ENCODE results near the gene KCNQ5. TPM values are rescaled to one million over a fixed set of nuclear protein-coding genes. Genes with fewer than 3 reads are reported as not detected.
"Not testable (repeated sequence)": the region's sequence is repeated elsewhere in the genome, so short reads cannot be mapped to it uniquely, and the experiment has no call there.

Gene KCNQ5
- polyA plus RNA-seq, 4 donors = 0.24 to 0.41 (median 0.32) TPM

DNA sequence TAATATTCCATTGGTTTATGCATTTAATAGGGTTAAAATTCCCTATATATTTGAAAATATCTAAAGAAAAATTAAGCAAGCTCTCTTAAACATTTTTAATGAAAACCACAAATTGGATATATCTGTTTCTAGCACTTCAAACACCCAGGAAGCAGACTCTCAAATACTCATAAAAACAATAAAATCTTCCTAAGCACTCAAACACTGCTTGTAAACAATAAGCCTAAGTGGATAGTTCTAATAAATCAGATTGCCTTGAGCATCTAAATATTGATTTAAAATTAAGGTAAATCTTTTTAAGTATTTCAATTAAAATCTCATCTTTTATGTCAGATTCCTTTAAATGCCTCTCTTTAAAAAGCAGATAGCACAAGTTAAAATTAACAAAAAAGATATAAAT is 254.4 kb downstream of the KCNQ5 start:
- no peak for DNase-seq (ENCODE audit: low read depth in 4 of 4, low spot score in 3 of 4)

- no peak for DNase-seq (ENCODE audit: low read depth in 4 of 4, low spot score in 3 of 4)
Measured at GRCh38 chr6:72886170-72886569, 264.3 kb downstream of the KCNQ5 start.

DNA sequence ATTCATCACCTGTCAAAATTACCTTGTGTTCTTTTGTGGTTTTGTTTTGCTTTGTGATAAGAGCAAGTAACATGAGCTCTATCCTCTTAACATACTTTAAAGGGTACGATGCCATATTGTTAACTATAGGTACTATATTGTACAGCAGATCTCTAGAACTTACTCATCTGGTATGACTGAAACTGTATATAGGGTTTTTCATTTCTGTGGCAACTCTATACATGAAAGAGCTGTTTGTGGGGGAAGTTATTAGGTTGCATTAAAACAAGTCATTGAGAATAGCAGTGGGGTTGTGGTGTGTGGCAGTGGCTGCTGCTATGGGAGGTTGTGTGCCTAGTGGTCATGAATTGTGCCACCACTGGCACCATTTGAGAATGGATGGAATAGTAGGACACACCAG is 268.4 kb downstream of the KCNQ5 start:
- no peak for DNase-seq (ENCODE audit: low read depth in 4 of 4, low spot score in 3 of 4)

DNA sequence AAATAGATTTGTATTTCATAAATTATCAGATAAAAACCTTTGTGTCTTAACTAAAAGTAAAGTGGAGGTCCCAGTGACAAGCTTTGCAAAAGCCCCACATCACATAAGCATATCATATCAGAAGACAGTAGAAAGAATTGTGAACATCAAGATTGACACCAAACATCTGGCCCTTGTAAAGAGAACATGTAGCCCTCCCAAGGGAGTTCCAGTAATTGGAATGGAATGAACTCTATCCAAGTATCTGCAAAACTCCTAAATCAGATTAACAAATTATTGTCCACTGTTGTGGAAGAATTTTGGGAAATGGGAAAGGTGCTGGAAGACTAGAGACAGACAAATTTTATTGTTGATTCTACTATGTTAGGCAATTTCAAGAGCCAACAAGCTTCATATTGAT is 268.8 kb downstream of the KCNQ5 start:
- no peak for DNase-seq (ENCODE audit: low read depth in 4 of 4, low spot score in 3 of 4)

DNA sequence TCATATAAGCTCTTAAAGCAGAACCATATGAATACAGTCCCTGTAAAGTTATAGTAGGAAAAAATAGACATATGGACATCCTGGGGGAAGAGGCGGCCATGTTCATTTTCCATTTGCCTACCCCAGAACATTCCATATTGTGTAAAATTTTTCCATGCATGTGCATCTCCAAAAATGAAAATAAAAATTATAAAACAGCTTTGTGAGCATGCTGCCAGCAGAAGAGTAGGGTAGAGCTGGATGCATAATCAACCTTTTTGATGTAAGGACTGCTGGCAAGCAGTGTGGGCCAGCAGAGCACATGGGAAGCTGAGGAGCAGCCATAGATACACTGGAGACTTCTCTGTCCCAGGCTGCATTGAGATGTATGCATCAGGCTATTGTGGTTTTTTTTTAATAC is 271.0 kb downstream of the KCNQ5 start:
- no peak for DNase-seq (ENCODE audit: low read depth in 4 of 4, low spot score in 3 of 4)

GRCh38 chr6:72894091-72894490 is 272.2 kb downstream of the KCNQ5 start:
- DNase-seq (ENCODE audit: low read depth in 4 of 4, low spot score in 3 of 4) = no peak

GRCh38 chr6:72898313-72898712 is 276.4 kb downstream of the KCNQ5 start:
- DNase-seq (ENCODE audit: low read depth in 4 of 4, low spot score in 3 of 4) = not testable (repeated sequence)

GRCh38 chr6:72905705-72906478 is 284.0 kb downstream of the KCNQ5 start:
- no peak for DNase-seq (ENCODE audit: low read depth in 4 of 4, low spot score in 3 of 4)

DNA sequence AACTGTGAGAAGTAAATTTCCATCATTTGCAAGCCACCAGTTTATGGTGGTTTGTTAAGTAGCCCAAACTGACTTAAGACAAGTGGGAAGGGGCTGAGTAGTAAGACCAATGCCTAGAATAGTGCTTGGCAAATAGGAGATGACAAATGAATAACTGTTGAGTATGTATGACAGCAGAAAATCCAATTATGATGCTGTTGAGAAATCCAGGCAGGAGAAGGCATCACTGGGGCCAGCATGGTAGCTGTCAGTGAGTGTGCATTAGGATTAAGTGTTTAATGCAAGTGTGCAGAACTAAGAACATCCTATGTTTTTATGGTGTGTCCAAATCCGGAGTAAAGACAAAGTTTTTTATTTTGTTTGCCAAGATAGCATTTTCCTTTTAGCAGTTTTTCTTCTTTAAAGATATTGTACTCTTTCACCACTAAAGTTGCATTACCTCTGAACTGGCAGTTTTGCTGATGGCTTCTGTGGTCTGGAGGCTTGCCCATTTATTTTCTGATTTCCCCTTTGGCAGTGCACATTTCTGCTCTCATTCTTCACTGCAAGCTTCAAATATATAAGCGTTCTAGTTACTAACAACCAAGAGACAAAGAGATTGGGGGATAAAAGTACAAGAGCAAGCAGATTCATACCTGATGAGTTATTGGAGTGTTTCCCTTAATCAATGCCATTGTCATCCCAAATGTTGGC is 289.7 kb downstream of the KCNQ5 start:
- DNase-seq (ENCODE audit: low read depth in 4 of 4, low spot score in 3 of 4) = no peak

DNA sequence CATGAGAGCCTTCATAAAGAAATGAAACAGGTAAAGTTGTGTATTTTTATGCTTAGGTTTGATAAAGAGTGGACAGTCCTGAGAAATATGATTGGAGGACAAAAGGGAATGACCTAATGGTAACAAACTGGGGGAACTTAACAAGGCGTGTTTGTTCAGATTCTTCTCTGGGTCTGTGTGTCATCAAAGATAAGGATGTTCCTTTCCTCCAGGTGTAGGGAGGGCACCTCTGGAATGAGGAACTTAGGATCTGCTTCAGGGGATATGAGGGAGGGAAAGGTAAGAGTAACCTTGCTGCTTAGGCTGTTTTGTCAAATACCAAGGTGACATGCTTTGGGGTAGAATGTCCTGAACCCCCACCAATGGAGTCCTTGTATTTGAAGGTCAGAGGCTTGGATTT is 291.9 kb downstream of the KCNQ5 start:
- no peak for DNase-seq (ENCODE audit: low read depth in 4 of 4, low spot score in 3 of 4)

DNA sequence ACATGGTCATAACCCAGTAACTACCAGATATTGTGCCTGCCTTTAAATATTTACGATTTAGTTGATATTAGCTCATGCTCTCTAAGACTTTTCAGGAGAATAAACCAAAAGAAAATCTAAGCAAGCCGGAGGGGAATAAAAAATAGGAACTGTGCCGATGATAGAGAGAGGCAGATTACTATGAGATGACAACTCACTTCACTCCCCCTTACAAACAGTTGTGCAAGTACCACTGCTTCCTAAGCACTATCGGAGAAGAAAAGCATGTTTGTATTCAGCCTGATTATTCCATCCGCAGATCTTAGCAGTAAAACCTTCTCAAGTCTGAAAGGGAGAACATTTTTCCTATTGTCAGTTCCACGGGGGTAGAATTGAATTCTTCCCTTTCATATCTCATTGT is 294.4 kb downstream of the KCNQ5 start:
- no peak for DNase-seq (ENCODE audit: low read depth in 4 of 4, low spot score in 3 of 4)

DNA sequence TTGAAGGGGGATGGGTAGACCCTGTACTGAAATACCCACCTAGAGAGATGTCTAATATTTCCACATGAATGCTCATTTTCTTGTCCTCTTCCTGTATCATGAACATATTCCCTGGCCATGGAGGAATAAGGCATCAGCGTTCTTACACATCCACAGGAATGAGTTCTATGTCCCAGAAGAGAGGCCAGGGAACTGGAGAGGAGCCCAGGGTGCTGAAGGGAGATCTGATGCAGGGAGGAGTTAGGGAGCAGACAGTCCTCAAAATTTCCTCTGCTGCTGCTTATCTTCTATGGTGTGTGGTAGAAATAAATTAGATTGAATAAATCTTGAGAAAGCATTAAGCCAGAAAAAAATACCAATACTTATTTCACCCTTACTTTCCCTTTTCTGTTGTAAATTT is 295.0 kb downstream of the KCNQ5 start:
- no peak for DNase-seq (ENCODE audit: low read depth in 4 of 4, low spot score in 3 of 4)

DNA sequence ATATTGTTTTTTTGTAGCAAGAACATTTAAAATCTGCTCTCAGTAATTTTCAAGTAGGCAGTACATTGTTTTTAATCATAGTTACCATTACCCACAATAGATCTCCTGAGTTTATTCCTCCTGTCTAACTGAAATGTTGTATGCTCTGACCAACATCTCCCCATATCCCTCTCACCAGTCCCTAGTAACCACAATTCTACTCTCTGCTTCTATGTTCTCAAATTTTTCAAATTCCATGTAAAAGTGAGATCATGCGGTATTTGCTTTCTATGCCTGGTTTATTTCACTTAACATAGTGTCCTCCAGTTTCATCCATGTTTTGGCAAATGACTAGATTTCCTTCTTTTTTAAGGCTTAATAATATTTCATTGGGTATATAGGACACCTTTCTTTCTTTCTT is 300.5 kb downstream of the KCNQ5 start:
- DNase-seq (ENCODE audit: low read depth in 4 of 4, low spot score in 3 of 4) = no peak

GRCh38 chr6:72925136-72925535 is 303.3 kb downstream of the KCNQ5 start:
- DNase-seq (ENCODE audit: low read depth in 4 of 4, low spot score in 3 of 4) = no peak

DNA sequence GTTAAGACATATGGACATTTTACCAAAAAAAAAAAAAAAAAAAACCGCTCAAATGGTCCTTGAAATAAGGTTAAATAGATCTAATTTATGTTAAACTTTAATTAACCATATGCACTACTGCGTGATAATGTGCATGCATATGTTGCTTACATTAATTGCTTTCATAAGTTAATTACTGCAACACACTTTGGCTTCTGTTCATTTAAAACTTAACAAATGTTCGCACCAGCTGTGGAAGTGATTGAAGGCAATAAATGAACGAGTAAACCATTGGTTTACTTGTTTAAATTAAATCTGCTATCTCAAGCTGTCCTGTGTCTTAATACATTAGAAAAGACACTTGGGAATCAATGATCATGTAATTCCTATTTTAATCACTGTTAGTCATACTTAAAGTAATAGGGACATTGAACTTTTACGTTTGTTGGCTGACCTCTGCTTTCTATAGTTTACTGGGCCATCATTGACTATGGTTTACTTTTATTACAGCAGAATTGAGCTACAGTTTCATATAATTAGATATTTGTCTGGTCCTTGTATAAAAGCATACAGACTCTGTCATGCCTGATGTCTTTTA is 308.8 kb downstream of the KCNQ5 start:
- DNase-seq (ENCODE audit: low read depth in 4 of 4, low spot score in 3 of 4) = no peak

DNA sequence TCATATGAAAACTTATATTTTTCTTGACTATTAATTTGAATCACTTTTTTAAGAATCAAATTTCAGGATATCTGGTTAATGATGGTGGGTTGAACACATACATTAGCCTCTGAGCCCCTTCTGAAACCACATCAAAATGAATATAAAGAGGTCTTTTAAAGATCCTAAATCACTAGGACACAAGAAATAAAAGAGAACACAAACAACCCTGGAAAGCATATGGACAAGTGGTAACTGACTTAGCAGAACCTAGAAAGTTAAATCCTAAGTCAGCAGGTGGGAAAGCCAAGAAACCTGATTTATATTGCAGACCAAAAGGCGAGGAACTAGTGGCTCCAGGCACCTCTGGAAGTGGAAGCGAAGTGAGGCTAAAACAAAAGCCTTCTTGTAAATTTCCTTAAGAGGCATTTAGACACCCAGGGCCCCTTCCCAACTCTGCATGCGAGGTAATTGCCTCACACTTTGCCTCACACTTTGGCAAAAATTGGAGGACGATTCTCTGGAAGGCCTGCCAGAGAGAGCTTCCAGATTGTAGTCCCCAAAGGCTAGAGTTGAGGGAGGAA is 309.5 kb downstream of the KCNQ5 start:
- DNase-seq (ENCODE audit: low read depth in 4 of 4, low spot score in 3 of 4) = no peak

DNA sequence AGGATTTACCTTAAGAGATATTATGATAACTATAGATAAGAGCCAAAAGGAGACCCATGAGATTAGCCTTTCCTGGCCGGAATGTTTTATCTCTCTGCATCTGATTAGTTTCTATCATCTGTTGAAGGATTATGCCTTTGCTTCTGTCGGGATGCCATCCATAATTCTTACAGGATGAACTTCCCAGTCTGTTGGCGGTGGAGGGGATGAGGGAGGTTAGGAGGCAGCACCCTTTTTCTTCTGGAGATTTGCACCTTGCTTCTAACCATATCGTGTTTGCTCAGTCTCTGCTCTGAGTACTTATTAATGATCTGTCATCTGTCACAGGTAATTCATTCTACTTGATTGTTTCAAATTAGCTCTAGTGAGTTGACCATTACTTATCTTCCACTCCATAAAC is 311.4 kb downstream of the KCNQ5 start:
- no peak for DNase-seq (ENCODE audit: low read depth in 4 of 4, low spot score in 3 of 4)

- no peak for DNase-seq (ENCODE audit: low read depth in 4 of 4, low spot score in 3 of 4)
Measured at GRCh38 chr6:72936766-72937559, 315.1 kb downstream of the KCNQ5 start.

GRCh38 chr6:72938104-72938503 is 316.2 kb downstream of the KCNQ5 start:
- DNase-seq (ENCODE audit: low read depth in 4 of 4, low spot score in 3 of 4) = no peak

DNA sequence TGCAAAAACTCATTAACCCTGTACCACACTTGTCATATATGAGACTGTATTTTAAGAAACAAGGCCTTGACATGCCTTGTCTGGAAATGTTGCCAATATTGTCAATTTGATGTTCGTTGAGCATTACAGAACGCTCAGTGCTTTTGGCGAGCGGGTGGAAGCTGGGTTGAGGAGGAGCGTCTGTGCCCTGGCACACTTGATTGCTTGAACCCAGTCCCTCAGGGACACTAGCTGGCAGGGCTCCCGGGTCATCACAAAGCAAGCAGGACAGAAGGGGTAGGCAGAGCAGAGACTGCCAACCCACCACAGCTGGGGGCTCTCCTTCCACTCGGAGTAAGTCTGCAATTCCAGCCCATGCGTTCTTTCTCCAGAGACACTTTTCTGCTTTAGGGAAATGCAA is 317.1 kb downstream of the KCNQ5 start:
- DNase-seq (ENCODE audit: low read depth in 4 of 4, low spot score in 3 of 4) = no peak

GRCh38 chr6:72940265-72940664 is 318.4 kb downstream of the KCNQ5 start:
- no peak for DNase-seq (ENCODE audit: low read depth in 4 of 4, low spot score in 3 of 4)

All from right renal pelvis (tissue), 4 donors.